Measurements from ENCODE around the gene ODAD3. TPM values are rescaled to one million over a fixed set of nuclear protein-coding genes. Genes with fewer than 3 reads are reported as not detected.

Gene ODAD3
- polyA plus RNA-seq, 1 experiment = 0.09 TPM

DNA sequence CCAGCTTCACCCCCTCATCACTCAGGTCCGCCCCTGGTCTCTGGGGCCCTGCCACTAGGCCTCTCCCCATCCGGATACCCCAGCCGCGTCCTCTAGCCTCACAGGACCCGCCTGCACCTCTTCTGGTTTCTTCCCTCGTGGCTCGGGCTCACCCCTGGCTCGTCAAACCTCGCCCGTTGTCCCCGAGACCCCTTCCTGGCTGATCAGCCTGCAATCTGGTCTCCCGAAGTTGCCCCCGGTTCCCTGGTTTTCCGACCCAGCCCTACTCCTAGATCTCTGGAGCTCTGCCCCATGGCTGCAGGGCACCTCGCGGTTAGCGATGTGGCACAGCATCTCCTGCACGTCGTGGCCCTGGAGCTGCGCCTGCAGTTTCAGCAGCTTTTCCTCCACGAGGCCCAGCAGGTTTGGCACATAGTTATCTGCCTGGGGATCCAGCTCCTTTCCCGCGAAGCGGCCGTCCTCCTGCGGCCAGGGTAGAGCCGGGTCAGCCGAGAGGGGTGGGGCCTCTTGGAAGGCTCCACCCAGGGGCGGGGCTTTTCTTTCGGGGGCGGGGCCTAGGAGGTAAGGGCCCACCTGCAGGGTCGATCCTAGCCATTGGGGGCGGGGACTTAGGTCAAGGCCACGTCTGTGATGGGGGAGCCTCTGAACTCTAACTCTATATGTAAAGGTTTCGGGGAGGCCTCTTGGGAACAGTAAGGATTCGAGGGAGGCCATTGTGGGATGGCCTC, 13.4 kb downstream of the ODAD3 start:
- TF ChIP-seq, protein P1, sequence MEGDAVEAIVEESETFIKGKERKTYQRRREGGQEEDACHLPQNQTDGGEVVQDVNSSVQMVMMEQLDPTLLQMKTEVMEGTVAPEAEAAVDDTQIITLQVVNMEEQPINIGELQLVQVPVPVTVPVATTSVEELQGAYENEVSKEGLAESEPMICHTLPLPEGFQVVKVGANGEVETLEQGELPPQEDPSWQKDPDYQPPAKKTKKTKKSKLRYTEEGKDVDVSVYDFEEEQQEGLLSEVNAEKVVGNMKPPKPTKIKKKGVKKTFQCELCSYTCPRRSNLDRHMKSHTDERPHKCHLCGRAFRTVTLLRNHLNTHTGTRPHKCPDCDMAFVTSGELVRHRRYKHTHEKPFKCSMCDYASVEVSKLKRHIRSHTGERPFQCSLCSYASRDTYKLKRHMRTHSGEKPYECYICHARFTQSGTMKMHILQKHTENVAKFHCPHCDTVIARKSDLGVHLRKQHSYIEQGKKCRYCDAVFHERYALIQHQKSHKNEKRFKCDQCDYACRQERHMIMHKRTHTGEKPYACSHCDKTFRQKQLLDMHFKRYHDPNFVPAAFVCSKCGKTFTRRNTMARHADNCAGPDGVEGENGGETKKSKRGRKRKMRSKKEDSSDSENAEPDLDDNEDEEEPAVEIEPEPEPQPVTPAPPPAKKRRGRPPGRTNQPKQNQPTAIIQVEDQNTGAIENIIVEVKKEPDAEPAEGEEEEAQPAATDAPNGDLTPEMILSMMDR (IDR thresholded peaks at IDR 0.05; ENCODE audit: low read depth, low read length) = no peak
- Histone ChIP-seq H3K9me3 (ENCODE audit: control insufficient read depth, insufficient read depth, low read length) (peaks cover 23% of the 10 kb centered on the region; the same call in 1 of the 2 replicates), H3K27me3 (ENCODE audit: control insufficient read depth, insufficient read depth, low read length) (peaks cover 65% of the 10 kb centered on the region), H3K4me3 (ENCODE audit: low read depth, low read length) (no peak overlapping the region), H3K27ac (ENCODE audit: low read depth, low read length) (no peak overlapping the region)
- ChIA-PET CTCF (interaction anchor here (1.7 to 1.9 kb wide), 2 partner anchors 14 to 127 kb away, joined by 9 read pairs; partner anchors contain the start of genes ODAD3 and PRKCSH), POLR2A (interaction anchor here (0.5 kb wide), 1 partner anchor 104 kb away, joined by 5 read pairs; no protein-coding TSS in a partner anchor)
- DNase-seq (ENCODE audit: low read depth, low spot score) = no peak

DNA sequence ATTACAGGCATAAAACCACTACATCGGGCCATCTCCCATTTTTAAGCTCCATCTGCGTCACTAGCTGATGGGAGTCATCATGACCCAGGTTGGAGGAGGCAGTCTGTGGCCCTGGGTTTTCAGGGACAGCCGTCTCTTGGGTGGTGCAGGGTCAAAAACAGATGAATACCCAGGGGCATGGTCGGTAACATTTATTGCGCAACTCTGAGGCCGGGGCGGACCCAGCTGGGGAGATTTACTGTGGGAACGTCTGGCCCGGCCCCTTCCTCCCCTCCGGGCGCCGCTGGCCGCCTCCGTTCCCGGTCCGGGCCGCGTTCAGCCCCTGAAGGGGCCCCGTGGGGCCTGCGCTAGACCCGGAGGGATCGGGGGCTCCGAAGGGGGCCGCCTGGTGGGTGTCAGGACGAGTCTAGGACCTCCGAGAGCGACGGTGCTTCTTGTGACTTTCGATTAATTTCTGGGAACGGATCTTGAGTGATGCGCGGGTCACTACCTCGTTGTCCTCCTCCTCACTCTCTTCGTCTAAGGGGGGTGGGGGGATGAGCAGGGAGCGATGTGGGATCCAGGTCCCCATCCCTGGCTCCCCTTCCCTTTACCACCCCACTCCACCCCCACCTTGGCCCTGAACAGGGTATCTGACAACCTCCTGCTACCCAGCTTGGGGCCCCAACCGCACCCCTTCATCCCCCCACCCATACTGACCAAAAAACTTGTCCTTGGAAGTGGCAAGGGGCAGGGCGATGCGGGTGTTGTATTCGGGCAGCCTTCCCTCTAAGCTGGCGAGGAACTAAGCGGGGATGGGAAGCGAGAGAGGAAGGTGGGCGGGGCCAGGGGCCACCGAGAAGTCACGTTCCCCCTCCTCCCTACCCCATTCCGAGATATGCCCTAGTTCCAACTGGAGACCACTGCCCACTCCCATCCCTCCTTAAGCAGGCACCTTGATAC, 14.2 kb downstream of the ODAD3 start:
- Histone ChIP-seq H3K27ac (ENCODE audit: low read depth, low read length) (no peak overlapping the region), H3K9me3 (ENCODE audit: control insufficient read depth, insufficient read depth, low read length) (peaks cover 17% of the 10 kb centered on the region; the same call in 1 of the 2 replicates), H3K4me3 (ENCODE audit: low read depth, low read length) (peak overlapping the region; percentile 22; the same call in 1 of the 2 replicates), H3K27me3 (ENCODE audit: control insufficient read depth, insufficient read depth, low read length) (peaks cover 69% of the 10 kb centered on the region)
- ChIA-PET CTCF (interaction anchor here (0.6 to 1.9 kb wide), 5 partner anchors 14 to 128 kb away, joined by 3 to 9 read pairs (median 5); partner anchors contain the start of genes ODAD3 and PRKCSH), POLR2A (interaction anchor here (0.6 kb wide), 1 partner anchor 15 kb away, joined by 9 read pairs; no protein-coding TSS in a partner anchor)
- DNase-seq (ENCODE audit: low read depth, low spot score) = no peak
- TF ChIP-seq, protein P1 (IDR thresholded peaks at IDR 0.05; ENCODE audit: low read depth, low read length) = no peak

DNA sequence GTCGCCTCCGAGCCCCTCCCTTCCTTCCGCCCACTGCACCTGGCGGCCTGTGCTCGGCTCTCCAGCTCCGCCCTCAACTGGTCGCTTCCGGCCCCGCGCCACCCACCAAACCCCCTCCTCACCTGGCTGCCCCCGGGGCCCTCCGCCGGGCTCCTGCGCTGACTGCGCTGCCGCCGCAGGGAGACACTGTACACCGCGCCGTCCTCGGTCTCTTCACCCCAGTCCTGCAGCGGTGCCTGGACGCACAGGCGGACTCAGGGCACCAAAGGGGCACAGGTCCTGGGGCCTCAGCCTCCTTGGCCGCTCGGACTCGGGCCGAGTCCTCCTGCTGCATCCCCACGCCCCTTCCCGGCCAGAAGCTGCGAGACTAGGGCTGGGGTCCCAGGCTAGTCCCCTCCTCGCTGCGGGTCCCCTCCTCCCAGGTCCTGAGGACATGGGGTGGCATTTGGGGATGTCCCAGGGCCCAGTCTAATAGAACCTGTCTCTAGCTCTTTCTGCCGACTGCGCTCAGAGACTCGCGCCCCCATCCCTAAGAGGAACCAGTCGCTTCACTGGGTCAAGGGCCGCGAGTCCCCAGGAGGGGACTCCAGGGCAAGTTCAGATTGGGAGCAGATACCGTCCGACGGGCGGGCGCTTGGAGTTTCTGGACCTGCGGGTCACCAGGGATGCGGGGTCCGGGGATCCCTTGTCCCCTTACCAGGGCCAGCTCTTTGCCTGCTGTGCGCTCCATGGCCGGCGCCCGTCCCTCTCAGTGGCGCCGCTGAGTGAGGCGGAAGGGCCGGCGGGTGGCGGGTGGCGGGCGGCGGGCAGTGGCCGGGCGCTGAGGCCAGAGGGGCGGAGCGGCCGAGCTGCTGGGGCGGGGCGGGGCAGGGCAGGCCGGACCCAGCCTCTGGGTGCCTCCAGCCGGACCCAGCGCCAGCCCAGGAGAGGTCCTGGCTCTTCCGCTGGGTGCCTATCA, 16.1 kb downstream of the ODAD3 start, which contains the start of gene RGL3:
RGL3 (minus strand) TSS at position 766 of the 958 bp plus-strand sequence; CDS start at position 730, 36 bp downstream.
- no peak for DNase-seq (ENCODE audit: low read depth, low spot score)
- Histone ChIP-seq H3K9me3 (ENCODE audit: control insufficient read depth, insufficient read depth, low read length) (peaks cover 13% of the 10 kb centered on the region; the same call in 1 of the 2 replicates), H3K27me3 (ENCODE audit: control insufficient read depth, insufficient read depth, low read length) (peaks cover 65% of the 10 kb centered on the region), H3K27ac (ENCODE audit: low read depth, low read length) (no peak within 1 kb of the TSS), H3K4me3 (ENCODE audit: low read depth, low read length) (no peak within 1 kb of the TSS)
- TF ChIP-seq, protein P1 (IDR thresholded peaks at IDR 0.05; ENCODE audit: low read depth, low read length) = no peak
- CTCF ChIA-PET = interaction anchor here (0.6 to 1.5 kb wide), 4 partner anchors 12 to 42 kb away, joined by 3 to 5 read pairs (median 4); partner anchors contain the start of gene PRKCSH
- POLR2A ChIA-PET = no interaction called here

DNA sequence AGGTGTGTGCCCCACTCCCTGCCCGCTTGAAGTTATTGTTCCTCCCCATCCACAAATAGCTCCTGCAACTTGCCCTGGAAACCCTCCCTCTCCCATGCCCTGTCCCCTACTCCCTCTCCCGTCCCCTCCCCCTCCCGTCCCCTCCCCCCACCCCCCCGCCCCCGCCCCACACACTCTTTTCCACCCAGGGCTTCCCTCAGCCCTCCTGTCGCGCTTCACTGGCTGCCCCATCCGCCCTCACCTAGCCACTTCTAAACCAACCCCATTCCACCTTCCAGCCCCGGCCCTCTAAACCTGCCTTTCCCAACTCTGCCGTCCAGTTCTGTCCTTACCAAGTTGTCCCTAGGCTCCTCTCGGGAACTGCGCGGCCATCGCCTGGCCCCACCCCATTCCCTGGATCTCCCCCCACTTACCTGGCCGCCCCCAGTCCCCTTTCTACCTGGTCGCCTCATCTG, 16.8 kb downstream of the ODAD3 start:
- no peak overlapping the region for H3K4me3 ChIP-seq (ENCODE audit: low read depth, low read length)
- TF ChIP-seq, protein P1 (IDR thresholded peaks at IDR 0.05; ENCODE audit: low read depth, low read length) = no peak
- no peak overlapping the region for H3K27ac ChIP-seq (ENCODE audit: low read depth, low read length)
- peaks cover 11% of the 10 kb centered on the region; the same call in 1 of the 2 replicates for H3K9me3 ChIP-seq (ENCODE audit: control insufficient read depth, insufficient read depth, low read length)
- ChIA-PET POLR2A (no interaction called here), CTCF (interaction anchor here (1.2 kb wide), 1 partner anchor 17 kb away, joined by 4 read pairs; the partner anchor contains the start of gene PRKCSH)
- no peak for DNase-seq (ENCODE audit: low read depth, low spot score)
- peaks cover 58% of the 10 kb centered on the region for H3K27me3 ChIP-seq (ENCODE audit: control insufficient read depth, insufficient read depth, low read length)
